Gastroesophageal sphincter (tissue), 3 donors: ENCODE results near the gene STX8.

Experiments used
- CTCF ChIP-seq, 4 experiments: fragments of 200-600 bp in 2 of 4; fragments of 450-650 bp in 2 of 4; sonication (generic) in 1 of 4; IDR thresholded peaks; one replicate each; pipeline ENCODE4 v1.5.1; 2017 to 2019; ENCODE audit warnings: antibody characterized with exemption in 4 of 4, mild to moderate bottlenecking in 2 of 4, moderate library complexity in 2 of 4
- EP300 ChIP-seq: sonication (generic); formaldehyde crosslinking; IDR thresholded peaks from one replicate; pipeline ENCODE4 v1.6.1; 2017; ENCODE audit warnings: antibody characterized with exemption, mild to moderate bottlenecking
- POLR2A ChIP-seq, 2 donors: fragments of 450-650 bp; IDR thresholded peaks; one replicate each; pipeline ENCODE4 v1.6.1; 2017; ENCODE audit warnings: antibody characterized with exemption in 2 of 2, mild to moderate bottlenecking in 2 of 2, moderate library complexity in 1 of 2

GRCh38 chr17:9389111-9389527 lies 186.5 kb downstream of the STX8 start:
- TF ChIP-seq CTCF (IDR thresholded peaks at IDR 0.05) (no peak), EP300 (no peak), POLR2A (IDR thresholded peaks at IDR 0.05) (no peak)
